ENCODE results near the gene MBTPS1.

Gene MBTPS1

GRCh38 chr16:84096447-84097005 is 20.2 kb downstream of the MBTPS1 start:
- DNase-seq, result no peak

GRCh38 chr16:84095466-84095865 is 21.3 kb downstream of the MBTPS1 start:
- DNase-seq, result peak; percentile 82

GRCh38 chr16:84093879-84094270 is 22.9 kb downstream of the MBTPS1 start:
- no peak for DNase-seq

GRCh38 chr16:84093120-84093878 is 23.4 kb downstream of the MBTPS1 start:
- no peak for DNase-seq

- DNase-seq, result peak; percentile 85
Measured at GRCh38 chr16:84091460-84091859, 25.3 kb downstream of the MBTPS1 start.

GRCh38 chr16:84090211-84090610 is 26.5 kb downstream of the MBTPS1 start:
- DNase-seq, result no peak

GRCh38 chr16:84088695-84089395 is 27.9 kb downstream of the MBTPS1 start:
- peak; percentile 90 for DNase-seq

- peak; percentile 29 for DNase-seq
Measured at GRCh38 chr16:84087466-84088151, 29.1 kb downstream of the MBTPS1 start.

- peak; percentile 39 for DNase-seq
Measured at GRCh38 chr16:84087001-84087400, 29.7 kb downstream of the MBTPS1 start.

GRCh38 chr16:84086341-84086740 is 30.4 kb downstream of the MBTPS1 start:
- no peak for DNase-seq

GRCh38 chr16:84085773-84086172 is 31.0 kb downstream of the MBTPS1 start:
- DNase-seq, result no peak

- DNase-seq, result no peak
Measured at GRCh38 chr16:84085271-84085667, 31.5 kb downstream of the MBTPS1 start.

GRCh38 chr16:84084570-84085270 is 32.0 kb downstream of the MBTPS1 start:
- peak; percentile 57 for DNase-seq

- no peak for DNase-seq
Measured at GRCh38 chr16:84082835-84083569, 33.7 kb downstream of the MBTPS1 start.

- DNase-seq, result no peak
Measured at GRCh38 chr16:84082110-84082509, 34.6 kb downstream of the MBTPS1 start.

- no peak for DNase-seq
Measured at GRCh38 chr16:84081446-84081989, 35.2 kb downstream of the MBTPS1 start.

- DNase-seq, result no peak
Measured at GRCh38 chr16:84080813-84081212, 35.9 kb downstream of the MBTPS1 start.

GRCh38 chr16:84080378-84080777 is 36.4 kb downstream of the MBTPS1 start:
- no peak for DNase-seq

- DNase-seq, result no peak
Measured at GRCh38 chr16:84079664-84080063, 37.1 kb downstream of the MBTPS1 start.

- DNase-seq, result no peak
Measured at GRCh38 chr16:84075376-84075775, 41.4 kb downstream of the MBTPS1 start.

- DNase-seq, result no peak
Measured at GRCh38 chr16:84074721-84075120, 42.0 kb downstream of the MBTPS1 start.

GRCh38 chr16:84072014-84072413 is 44.7 kb downstream of the MBTPS1 start:
- DNase-seq, result no peak

All from NCI-H2171 (cell line).